Activated gamma-delta T cell (primary cell): ENCODE measurements around the gene MMRN2.
"Not testable (repeated sequence)": the region's sequence is repeated elsewhere in the genome, so short reads cannot be mapped to it uniquely, and the experiment has no call there.

Experiments
- DNase-seq: peaks from one replicate; lab custom pipeline; 2025; lab: John Stamatoyannopoulos, UW

MMRN2 gene

GRCh38 chr10:86940677-86941076, 16.7 kb downstream of the MMRN2 start:
- DNase-seq: no peak

GRCh38 chr10:86940076-86940475, 17.3 kb downstream of the MMRN2 start:
- not testable (repeated sequence) for DNase-seq

GRCh38 chr10:86938260-86938659, 19.2 kb downstream of the MMRN2 start:
- no peak for DNase-seq

- no peak for DNase-seq
Observed at GRCh38 chr10:86937502-86938154, 19.8 kb downstream of the MMRN2 start.

- no peak for DNase-seq
Observed at GRCh38 chr10:86936661-86937501, 20.5 kb downstream of the MMRN2 start.

- DNase-seq: not testable (repeated sequence)
Observed at GRCh38 chr10:86934162-86934711, 23.2 kb downstream of the MMRN2 start.

- no peak for DNase-seq
Observed at GRCh38 chr10:86932674-86933073, 24.7 kb downstream of the MMRN2 start.

GRCh38 chr10:86931872-86932271, 25.5 kb downstream of the MMRN2 start:
- DNase-seq: no peak

GRCh38 chr10:86929468-86930380, 27.7 kb downstream of the MMRN2 start:
- no peak for DNase-seq

GRCh38 chr10:86922553-86922961, 34.9 kb downstream of the MMRN2 start:
- DNase-seq: no peak

- no peak for DNase-seq
Observed at GRCh38 chr10:86918022-86918471, 39.4 kb downstream of the MMRN2 start.

GRCh38 chr10:86914734-86915133, 42.7 kb downstream of the MMRN2 start:
- DNase-seq: no peak

GRCh38 chr10:86905429-86905828, 52.0 kb downstream of the MMRN2 start:
- no peak for DNase-seq

- DNase-seq: no peak
Observed at GRCh38 chr10:86904600-86904999, 52.8 kb downstream of the MMRN2 start.

GRCh38 chr10:86900955-86901354, 56.5 kb downstream of the MMRN2 start:
- no peak for DNase-seq

- DNase-seq: no peak
Observed at GRCh38 chr10:86899670-86900276, 57.6 kb downstream of the MMRN2 start.

GRCh38 chr10:86899132-86899531, 58.3 kb downstream of the MMRN2 start:
- no peak for DNase-seq

- DNase-seq: no peak
Observed at GRCh38 chr10:86898511-86898910, 58.9 kb downstream of the MMRN2 start.

- no peak for DNase-seq
Observed at GRCh38 chr10:86889997-86890396, 67.4 kb downstream of the MMRN2 start.

GRCh38 chr10:86888585-86889381, 68.6 kb downstream of the MMRN2 start:
- no peak for DNase-seq
